ENCODE measurements around the gene WASF3. TPM values are rescaled to one million over a fixed set of nuclear protein-coding genes. Genes with fewer than 3 reads are reported as not detected.
A peak's percentile ranks its signal among the peaks of the same experiment; 100 is the strongest.

Gene WASF3
- total RNA-seq, 1 donor from 2014 or later = 12.5 TPM

DNA sequence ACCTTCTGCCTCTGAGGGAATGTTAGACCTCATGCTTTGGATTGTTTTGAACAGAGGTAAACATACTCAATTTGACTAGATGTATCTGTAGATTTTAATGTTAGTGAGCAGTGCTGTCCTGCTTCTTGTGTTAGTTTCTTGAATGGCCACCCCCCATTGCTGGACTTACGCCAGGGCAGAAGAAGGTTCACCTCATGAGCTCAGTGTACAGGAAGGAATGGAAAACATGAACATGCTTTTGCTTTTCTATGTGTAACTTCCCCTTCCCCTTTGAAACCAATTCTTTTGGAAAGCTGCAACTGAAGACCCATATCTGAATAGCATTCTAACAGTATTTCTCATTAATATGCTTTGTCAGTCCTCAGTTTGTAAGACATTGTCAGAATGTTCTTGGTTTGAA is 32.3 kb downstream of the WASF3 start:
- DNase-seq (ENCODE audit: low read depth) = no peak

DNA sequence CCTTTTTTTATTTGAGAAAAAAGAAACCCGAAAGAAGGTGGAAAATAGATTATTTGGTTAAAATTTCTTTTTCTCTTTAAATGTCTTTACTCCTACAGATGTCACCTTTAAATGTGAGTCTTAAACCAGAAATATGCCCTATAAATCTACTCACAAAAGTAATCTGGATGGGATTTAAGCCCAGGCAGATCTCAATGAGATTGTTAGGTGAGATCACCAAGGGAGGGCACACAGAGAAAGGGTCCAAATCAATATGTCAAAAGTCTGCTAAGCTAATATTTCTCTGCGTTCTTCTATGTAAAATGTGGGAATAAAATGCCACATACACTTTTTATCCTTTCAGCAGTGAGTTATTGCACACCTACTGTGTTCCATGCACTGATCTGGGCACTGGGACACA is 32.9 kb downstream of the WASF3 start:
- DNase-seq (ENCODE audit: low read depth) = no peak

DNA sequence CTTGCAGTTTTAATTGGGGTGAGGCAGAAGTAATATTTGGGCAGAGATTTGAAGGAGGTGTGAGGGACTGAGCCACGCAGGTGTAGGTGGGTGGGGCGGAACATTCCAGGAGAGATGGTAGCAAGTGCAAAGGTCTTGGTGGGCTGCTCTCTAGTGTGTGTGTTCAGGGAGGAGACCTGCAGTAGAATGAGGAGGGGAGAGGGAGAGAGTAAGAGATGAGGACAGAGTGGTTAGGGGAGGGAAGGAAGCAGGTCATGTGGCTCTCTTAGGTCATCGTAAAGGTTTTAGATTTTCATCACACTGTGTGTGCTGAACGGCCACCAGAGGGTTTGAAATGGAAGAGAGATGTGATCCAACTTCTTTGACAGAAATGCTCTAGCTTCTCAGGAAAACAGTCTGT is 33.5 kb downstream of the WASF3 start:
- no peak for DNase-seq (ENCODE audit: low read depth)

DNA sequence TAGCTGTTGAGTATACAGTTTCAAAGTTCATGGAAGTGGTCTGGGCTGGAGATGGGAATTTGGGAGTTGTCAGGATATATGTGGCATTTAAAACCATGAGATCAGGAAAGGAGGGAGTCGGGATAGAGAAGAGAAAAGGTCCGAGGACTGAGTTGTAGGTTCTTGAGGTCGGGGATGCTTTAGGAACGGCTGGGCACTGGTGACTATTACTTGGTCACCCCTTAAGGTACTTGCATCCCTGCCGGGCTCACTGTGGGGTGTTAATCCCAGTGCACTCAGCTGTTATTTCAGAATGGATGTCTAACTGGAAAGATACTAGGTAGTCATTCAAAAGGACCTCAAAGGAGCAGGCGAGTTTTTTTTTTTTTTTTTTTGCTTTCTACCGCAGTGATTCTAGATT is 34.2 kb downstream of the WASF3 start:
- DNase-seq (ENCODE audit: low read depth) = no peak

DNA sequence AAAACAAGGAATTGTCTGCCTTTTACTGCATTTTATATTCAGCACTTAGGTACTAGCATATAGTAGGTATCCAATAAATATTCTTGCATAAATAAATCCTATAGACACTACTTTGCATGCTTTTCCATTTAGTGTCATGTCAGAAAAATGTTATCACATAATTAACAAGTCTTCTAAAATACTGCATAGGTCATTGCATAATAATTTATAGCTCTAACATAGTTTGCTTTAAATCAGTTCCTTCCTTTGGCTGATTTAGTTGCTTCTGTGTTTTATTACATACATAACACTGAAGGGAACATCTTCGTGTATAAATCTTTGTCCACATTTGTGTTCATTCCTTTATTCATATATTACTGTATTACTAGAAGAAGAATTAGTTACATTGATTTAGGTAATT is 36.2 kb downstream of the WASF3 start:
- no peak for DNase-seq (ENCODE audit: low read depth)

DNA sequence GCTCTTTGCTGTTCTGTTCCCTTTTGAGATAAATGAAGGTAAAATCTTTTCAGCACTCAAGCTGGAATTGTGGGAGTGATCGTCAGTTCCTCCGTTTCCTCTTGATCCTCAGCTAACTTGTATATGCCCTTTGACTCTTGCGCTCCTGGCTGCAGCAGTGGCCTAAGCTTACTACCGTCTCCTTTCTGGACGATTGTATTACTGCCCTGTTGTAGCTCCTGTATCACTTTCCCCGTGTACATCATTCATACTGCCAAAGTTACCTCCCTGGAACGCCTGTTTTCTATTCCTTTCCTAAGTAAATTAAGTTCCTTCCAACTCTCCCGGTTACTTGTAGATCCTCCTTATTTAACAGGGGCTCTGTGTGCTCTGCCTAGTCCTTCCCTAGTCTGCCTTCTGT is 36.9 kb downstream of the WASF3 start:
- no peak for DNase-seq (ENCODE audit: low read depth)

DNA sequence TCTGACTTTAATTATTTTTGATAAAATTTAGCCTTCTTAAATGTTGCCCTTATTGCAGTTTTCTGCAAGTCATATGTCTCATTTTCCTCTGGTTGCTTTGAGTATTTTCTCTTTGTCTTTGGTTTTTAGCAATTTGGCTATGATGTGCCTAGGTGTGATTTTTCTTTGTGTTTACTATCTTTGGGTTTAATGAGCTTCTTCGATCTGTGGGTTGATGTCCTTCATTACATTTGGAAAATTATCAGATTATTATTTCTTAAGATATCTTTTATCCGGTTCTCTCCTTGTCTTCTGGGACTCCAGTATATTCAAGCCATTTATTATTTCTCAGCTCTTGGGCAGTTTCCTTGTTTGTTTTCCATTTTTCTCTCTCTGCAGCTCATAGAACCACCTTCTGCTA is 39.0 kb downstream of the WASF3 start:
- DNase-seq (ENCODE audit: low read depth) = no peak

DNA sequence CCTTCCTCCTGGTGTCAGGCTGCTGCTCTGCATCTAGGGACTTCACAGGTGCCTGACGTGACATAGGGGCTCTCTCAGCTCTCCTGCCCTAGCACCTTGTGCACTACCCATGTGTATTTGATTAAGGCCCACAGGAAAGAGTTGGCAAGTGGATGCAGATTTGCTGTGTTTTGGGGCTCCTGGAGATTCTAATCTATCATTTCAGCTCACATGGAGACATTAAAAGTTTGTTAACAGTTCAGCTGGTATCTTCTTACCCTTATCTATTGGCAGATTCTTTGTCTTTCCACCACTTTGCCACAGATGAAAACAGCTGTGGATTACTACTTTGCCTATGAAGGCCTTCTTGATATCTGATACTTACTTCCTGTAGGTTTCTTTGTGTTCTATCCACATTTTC is 41.9 kb downstream of the WASF3 start:
- no peak for DNase-seq (ENCODE audit: low read depth)

DNA sequence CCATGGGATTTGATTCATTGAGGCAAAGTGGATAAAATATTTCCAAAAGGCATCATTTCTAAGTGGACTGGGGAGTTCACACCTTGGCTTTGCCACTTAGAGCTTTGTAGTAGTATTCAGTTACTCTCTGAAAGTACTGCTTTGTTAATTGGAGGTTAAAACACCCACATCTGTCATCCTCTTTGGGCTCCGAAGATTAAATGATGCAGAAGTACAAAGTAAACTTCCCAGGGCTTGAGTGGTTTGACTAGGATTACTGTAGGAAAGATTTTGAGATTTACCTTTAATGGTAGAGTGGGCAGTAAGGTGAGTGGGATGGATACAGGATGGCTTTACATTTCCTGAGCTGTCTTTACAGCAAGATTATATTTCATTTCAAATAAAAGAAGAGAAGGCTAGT is 42.4 kb downstream of the WASF3 start:
- DNase-seq (ENCODE audit: low read depth) = no peak

DNA sequence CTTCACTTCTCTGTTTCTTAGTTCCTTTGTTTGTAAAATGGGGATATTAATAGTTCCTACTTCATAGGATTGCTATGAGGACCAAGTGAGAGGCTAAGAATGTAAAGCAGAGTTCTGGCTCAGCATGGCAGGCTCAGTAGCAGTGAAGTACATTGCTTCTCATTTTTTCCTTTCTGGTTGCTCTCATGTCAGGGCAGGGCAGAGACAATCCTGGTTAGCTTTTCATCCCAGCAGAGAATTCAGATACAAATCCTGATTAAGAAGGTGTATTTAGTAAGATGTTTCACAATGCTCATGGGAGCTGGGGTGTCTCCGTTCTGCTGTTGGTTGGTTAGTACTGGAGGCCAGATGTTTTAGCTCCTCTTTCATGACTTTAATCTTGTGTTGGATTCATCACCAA is 42.9 kb downstream of the WASF3 start:
- peak; percentile 37 for DNase-seq (ENCODE audit: low read depth)

DNA sequence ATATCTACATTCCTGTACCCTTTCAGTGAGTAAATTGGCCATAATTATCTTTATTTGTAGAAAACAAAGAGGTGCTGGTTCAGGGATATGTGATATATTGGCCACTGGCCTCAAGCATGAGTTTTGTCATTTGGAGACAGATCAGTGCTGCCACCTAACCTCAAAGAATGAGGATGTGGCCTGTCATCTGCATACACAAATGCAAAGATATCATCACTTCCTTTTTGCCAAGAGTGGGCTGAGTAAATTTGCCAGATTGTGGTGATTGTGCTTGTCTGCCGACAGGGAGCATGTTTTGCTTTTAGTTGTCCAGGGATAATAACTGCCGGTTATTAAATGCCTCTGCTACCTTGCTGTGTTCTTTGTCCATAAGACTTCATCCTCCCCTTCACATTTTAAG is 44.2 kb downstream of the WASF3 start:
- DNase-seq (ENCODE audit: low read depth) = peak; percentile 40

DNA sequence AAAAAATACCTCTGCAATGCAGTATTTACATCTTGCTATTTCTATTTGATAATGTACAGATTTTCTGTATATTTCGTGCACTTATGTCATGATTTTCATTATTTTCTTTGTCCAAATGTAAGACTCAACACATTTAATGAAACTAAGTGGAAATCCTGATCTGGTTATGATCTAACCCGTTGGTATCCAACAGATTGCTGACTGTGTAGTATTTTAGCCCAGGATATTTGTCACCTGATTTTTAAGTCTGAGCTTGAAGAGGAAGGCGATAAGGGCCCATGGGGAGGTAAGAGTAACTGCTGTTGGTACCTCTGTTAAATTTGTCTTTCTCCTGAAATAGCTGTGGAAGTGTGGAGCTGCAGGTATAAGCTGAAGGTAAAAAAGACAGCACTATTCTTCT is 45.3 kb downstream of the WASF3 start:
- no peak for DNase-seq (ENCODE audit: low read depth)

DNA sequence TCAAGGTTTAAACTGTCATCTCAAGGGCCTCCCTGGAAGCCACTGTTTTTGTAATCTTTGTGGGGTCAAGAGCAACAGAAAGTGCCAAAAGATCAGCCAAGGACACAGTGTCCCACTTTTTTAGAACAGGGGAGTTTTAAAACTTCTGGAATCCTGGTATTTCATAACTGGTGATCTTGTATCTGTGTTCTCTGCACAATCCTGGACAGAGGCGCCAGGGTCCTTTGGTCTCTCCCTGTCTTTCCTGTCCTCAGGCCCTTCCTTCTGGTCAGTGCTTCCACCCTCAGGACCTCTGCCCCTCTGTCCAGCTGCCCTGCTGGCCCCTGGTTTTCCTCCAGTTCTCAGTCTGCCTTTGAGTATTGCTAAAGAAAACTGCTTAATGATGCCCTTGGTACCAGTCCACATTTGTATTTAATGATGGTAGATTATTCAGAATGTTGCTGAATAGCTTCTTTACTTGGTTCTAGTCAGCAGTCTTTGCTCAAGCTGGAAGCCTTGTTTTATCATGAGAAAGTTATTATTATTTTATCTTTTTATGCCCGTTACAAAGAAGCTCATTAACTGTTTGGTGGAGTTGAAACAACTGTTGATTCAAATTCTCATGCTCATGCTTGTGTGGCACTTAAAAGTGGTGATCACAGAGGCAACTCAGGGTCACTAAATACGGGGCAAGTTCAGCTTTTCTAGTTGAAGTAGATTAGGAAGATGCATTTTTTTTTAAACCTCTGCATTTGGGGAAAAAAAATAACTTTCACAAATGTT is 47.5 kb downstream of the WASF3 start:
- DNase-seq (ENCODE audit: low read depth) = no peak

DNA sequence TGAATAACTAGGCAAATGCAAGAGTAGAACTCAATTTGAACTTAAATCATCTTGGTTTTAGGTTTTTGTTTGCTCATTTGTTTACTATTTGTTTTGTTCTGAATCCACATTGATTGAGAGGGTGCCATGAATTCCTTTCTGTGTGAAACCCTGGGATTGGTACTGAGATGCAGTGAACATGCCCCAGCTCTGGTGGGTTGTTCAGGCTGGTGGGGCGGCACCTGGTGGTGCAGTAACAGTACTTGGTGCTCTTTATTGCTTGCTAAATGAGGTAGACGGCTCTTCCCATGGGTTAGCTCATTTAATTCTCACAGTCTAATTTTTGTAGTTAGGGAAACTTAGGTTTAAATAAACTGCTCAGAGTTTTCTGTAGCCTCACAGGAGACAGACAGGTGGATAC is 48.4 kb downstream of the WASF3 start:
- no peak for DNase-seq (ENCODE audit: low read depth)

DNA sequence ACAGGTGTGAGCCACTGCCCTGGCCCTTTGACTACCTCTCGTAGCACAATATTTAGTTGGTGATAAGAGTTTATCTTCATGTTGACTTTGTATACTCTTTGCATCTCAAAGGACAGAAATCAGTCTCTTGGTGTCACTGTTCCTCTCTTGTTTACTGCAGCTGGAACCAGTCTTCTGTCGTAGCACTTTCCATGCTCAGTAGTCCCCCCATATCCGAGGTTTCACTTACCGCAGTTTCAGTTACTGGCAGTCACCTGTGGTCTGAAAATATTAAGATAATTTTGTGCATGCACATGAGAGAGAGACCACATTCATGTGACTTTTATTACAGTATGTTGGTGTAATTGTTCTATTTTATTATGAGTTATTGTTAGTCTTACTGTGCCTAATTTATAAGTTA is 49.1 kb downstream of the WASF3 start:
- no peak for DNase-seq (ENCODE audit: low read depth)

DNA sequence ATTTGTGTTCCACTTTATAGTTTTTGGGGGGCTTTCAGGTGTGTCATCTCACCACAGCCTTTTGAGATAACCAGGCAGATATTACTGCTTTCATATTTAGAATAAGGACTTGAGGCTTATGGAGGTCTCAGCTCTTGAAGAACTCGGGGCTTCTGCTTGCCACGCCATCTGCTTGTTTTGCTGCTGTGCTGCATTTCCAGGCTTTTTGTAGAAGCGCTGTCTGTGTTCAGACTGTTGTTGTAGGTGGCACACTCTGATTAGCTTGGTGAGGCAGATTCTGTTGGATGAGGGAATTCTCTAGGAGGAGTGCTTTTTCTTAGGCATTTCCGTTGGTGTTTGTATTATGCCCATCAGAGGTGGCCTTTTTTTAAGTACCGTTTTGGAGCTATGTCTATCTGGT is 57.2 kb downstream of the WASF3 start:
- no peak for DNase-seq (ENCODE audit: low read depth)

DNA sequence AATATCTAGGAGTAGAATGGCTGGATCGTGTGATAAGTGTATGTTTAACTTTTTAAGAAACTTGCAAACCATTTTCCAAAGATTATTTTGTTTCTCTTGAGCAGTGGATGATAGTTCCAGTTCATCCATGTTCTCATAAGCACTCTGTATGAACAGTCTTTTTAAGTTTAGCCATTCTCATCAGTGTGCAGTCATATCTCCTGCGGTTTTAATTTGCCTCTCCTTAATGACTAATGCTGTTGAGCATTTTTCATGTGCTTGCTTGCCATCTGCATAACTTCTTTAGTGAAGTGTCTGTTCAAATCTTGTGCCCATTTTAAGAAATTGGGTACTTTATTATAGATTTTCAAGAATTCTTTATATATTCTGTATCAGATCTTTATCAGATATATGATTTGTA is 58.6 kb downstream of the WASF3 start:
- peak; percentile 85 for DNase-seq (ENCODE audit: low read depth)

DNA sequence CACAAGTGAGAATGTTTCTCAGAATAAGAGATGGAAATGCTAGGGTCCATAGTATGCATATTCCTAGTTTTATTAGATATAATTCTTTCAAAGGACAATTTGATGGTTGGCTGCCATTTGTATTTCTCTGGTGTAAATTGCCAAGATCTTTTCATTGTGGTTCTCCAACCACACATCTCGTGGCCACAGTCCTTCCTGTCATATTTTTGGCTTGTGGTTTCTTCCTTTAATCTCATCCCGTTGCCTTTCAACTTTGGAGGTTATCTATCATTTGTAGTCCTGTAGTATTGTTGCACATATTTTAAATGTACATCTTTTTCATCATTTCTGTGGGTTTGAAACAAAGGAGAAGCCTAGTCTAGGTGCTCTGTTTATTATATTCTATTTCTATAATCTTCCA is 61.2 kb downstream of the WASF3 start:
- peak; percentile 84 for DNase-seq (ENCODE audit: low read depth)

DNA sequence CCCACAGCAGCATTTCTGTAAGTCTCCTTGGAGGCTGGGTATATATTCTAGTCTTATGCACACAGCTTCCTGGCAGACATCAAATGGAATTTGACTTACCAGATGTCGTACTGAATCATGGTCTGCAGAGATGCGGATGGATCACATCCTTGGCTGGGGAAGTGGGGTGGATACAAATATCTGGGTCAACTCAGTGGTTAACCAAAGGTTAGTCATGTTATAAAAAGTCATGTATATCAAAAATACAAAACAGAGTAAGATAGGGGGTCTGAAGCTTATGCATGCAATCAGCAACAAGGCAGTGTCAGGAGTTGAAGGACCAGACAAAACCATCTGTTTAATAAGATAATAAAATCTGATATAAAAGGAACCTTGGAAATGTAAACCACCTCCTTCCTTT is 61.9 kb downstream of the WASF3 start:
- DNase-seq (ENCODE audit: low read depth) = peak; percentile 92

DNA sequence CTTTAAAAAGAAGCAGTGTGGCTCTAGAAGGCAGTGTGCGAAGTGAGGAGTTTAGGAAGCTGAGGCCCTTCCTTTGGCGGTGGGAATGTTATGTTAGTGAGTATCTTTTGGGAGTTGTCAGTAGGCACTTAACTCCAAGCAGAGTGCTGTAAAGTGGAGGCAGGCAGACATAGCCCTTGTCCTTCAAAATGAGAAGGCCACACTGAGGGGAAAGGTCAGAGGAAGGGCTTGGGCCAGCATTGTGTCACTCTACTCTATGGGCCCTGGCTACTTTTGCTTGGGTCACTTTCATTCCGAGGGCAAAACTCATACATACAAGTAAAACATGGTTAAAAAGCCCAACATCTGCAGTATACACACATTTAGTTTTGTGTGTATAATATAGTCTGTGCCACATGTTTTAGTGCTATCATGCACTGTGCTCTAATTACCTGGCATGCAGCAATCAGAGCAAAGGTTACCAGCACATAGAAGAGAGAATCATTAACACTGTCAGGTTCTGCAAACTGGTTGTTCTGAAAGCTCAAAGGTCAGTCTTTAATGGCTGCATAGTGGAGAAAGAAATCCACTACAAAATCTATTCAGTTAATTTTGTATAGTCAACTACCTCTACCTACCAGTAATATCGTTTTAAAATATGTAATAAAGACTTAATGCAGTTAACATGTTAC is 64.4 kb downstream of the WASF3 start:
- no peak for DNase-seq (ENCODE audit: low read depth)

DNA sequence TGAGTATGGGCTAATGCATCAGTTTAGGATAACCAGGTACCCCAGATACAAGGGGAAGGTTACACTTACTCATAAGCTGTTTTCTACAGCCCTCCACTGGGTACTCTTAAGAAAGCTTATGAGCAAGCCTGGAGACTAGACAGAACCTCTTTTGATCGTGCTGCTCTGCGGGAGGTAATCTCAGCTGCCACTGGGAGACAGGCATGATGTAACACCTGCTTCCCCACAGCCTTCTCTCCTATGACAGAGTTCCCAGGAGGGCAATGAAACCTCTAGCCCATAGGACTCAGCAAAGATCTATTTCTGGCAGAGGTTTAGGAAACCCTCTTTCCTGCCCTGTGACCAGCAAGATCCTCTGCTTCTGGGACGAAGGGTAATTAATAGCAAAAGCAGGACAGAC is 65.6 kb downstream of the WASF3 start:
- DNase-seq (ENCODE audit: low read depth) = peak; percentile 90

DNA sequence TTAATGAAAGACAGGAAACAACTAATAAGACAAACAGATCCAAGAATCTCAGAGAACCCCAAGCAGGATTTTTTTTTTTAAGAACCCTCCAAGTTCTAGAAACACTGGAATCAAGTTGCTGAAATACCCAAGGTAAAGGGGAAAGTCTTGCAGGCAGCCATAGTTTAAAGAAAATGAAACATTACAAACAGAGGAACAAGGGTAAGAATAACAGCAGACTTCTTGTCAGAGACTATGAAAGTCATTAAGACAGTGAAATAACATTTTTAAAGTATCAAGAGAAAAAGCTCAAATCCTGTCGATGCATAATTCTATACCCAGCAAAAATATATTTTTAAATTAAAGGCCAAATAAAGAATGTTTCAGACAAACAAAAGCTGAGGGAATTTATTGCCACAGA is 67.1 kb downstream of the WASF3 start:
- DNase-seq (ENCODE audit: low read depth) = no peak

DNA sequence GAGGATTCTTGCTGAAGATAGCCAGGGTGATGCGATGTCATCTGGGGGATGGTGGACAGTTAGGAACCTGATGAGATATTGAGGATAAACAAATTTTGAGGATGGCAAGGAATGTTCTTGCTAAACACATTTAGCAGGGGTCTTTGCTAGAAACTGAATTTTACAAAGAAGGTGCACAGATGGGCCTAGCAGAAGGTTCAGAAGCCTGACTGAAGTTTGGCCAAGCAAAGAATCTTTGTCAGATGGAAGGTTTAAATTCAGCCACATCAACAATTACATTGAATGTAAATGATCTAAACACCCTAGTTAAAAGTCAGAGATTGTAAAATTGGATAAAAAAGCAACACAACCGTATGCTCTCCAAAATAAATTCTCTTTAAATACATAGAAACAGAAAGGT is 68.8 kb downstream of the WASF3 start:
- DNase-seq (ENCODE audit: low read depth) = no peak
